CD4-positive, CD25-positive, alpha-beta regulatory T cell (primary cell): ENCODE measurements around the gene PERM1. TPM values are rescaled to one million over a fixed set of nuclear protein-coding genes. Genes with fewer than 3 reads are reported as not detected.
"Not testable (repeated sequence)": the region's sequence is repeated elsewhere in the genome, so short reads cannot be mapped to it uniquely, and the experiment has no call there.

Experiments used
- ATAC-seq, 2 donors: fragments of 150-1000 bp; cut with Tn5 transposase; one replicate each; pipeline ENCODE4 v1.10.0; 2021; ENCODE audit warnings: low read depth in 2 of 2, moderate number of reproducible peaks in 2 of 2, moderate library complexity in 1 of 2
- DNase-seq, 3 donors: peaks; one replicate each; pipeline versions ENCODE4 v3.0.0 to v3.0.0-alpha.2; 2012 to 2022; ENCODE audit warnings: mixed read lengths in 1 of 3
- H3K27ac ChIP-seq: one replicate; pipeline ENCODE4 v1.7.0; 2013; ENCODE audit warnings: mild to moderate bottlenecking, low read length; ENCODE audit not compliant: insufficient read depth, poor library complexity, severe bottlenecking
- H3K27me3 ChIP-seq: one replicate; pipeline ENCODE4 v1.7.0; 2013; ENCODE audit warnings: low read length; ENCODE audit not compliant: control insufficient read depth, insufficient read depth
- H3K36me3 ChIP-seq: one replicate; pipeline ENCODE4 v1.7.0; 2013; ENCODE audit warnings: mild to moderate bottlenecking, low read length, moderate library complexity; ENCODE audit not compliant: control insufficient read depth, insufficient read depth
- H3K4me1 ChIP-seq: 2 replicates; pipeline ENCODE4 v1.7.0; 2013; ENCODE audit warnings: mild to moderate bottlenecking, low read length; ENCODE audit not compliant: insufficient read depth, control insufficient read depth, poor library complexity, severe bottlenecking
- H3K4me3 ChIP-seq: one replicate; pipeline ENCODE4 v1.7.0; 2013; ENCODE audit warnings: low read depth, mild to moderate bottlenecking, low read length, moderate library complexity
- H3K9me3 ChIP-seq, 2 experiments: 1 replicate in 1 of 2; 2 replicates in 1 of 2; pipeline ENCODE4 v1.7.0; 2013; ENCODE audit warnings: low read length in 2 of 2, mild to moderate bottlenecking in 1 of 2, moderate library complexity in 1 of 2; ENCODE audit not compliant: control insufficient read depth in 2 of 2
- H3K27ac Mint-ChIP-seq, 3 donors: one replicate each; pipeline ENCODE4 v1.8.0; 2020 to 2022; ENCODE audit warnings: mild to moderate bottlenecking in 3 of 3, mixed read lengths in 3 of 3, moderate library complexity in 2 of 3
- H3K27me3 Mint-ChIP-seq: one replicate; pipeline ENCODE4 v1.8.0; 2022; ENCODE audit warnings: mild to moderate bottlenecking, mixed read lengths
- H3K36me3 Mint-ChIP-seq: one replicate; pipeline ENCODE4 v1.8.0; 2020; ENCODE audit warnings: mixed read lengths
- H3K4me1 Mint-ChIP-seq, 4 donors: one replicate each; pipeline ENCODE4 v1.8.0; 2020 to 2022; ENCODE audit warnings: mixed read lengths in 4 of 4, mild to moderate bottlenecking in 1 of 4
- H3K4me3 Mint-ChIP-seq, 4 donors: one replicate each; pipeline ENCODE4 v1.8.0; 2020 to 2022; ENCODE audit warnings: mild to moderate bottlenecking in 4 of 4, mixed read lengths in 4 of 4, moderate library complexity in 3 of 4
- H3K9me3 Mint-ChIP-seq, 7 donors: one replicate each; pipeline ENCODE4 v1.8.0; 2020 to 2022; ENCODE audit warnings: mixed read lengths in 7 of 7, mild to moderate bottlenecking in 3 of 7, moderate library complexity in 2 of 7
- polyA plus RNA-seq, 4 donors: library from polyadenylated mRNA; unstranded; fragments of 300-500 nt; fragmentation: Illumina TruSeq; gene quantifications; one replicate each; pipeline ENCODE4 v1.2.3, GENCODE V29; 2021
- total RNA-seq: library from RNA; stranded (reverse); gene quantifications from one replicate; pipeline ENCODE4 v1.2.3, GENCODE V29; 2022

The PERM1 gene
- total RNA-seq (not detected), polyA plus RNA-seq (not detected)

GRCh38 chr1:981955-982558 lies at the start of gene PERM1:
Gene PERM1 (minus strand): TSS chr1:982093. CDS start chr1:981029, 1,064 bp downstream.
- H3K27ac ChIP-seq, result no peak within 1 kb of the TSS
- peaks cover 0 to 4% (median 0%) of the 10 kb centered on the region in 4 donors for H3K4me1 Mint-ChIP-seq
- no peaks in the 10 kb centered on the region for H3K36me3 Mint-ChIP-seq
- ATAC-seq (no peak), DNase-seq (no peak)
- no peaks in the 10 kb centered on the region for H3K36me3 ChIP-seq
- H3K9me3 ChIP-seq, result no peaks in the 10 kb centered on the region
- peaks cover 0 to 7% (median 0%) of the 10 kb centered on the region in 7 donors for H3K9me3 Mint-ChIP-seq
- H3K4me3 ChIP-seq, result no peak within 1 kb of the TSS
- H3K4me1 ChIP-seq, result peaks cover 4% of the 10 kb centered on the region
- peaks cover 3% of the 10 kb centered on the region for H3K27me3 ChIP-seq
- H3K27ac Mint-ChIP-seq, result no peak within 1 kb of the TSS
- H3K4me3 Mint-ChIP-seq, result no peak within 1 kb of the TSS
- peaks cover 25% of the 10 kb centered on the region for H3K27me3 Mint-ChIP-seq

- H3K27me3 Mint-ChIP-seq, result peaks cover 19% of the 10 kb centered on the region
- H3K4me1 Mint-ChIP-seq, ATAC-seq, H3K27ac Mint-ChIP-seq, H3K4me3 Mint-ChIP-seq, H3K36me3 Mint-ChIP-seq, H3K27ac ChIP-seq, H3K27me3 ChIP-seq, H3K36me3 ChIP-seq, DNase-seq, H3K9me3 Mint-ChIP-seq, H3K9me3 ChIP-seq, H3K4me3 ChIP-seq: not testable (repeated sequence)
- H3K4me1 ChIP-seq, result peaks cover 21% of the 10 kb centered on the region
Observed at GRCh38 chr1:1030867-1031658, 49.2 kb upstream of the PERM1 start.

DNA sequence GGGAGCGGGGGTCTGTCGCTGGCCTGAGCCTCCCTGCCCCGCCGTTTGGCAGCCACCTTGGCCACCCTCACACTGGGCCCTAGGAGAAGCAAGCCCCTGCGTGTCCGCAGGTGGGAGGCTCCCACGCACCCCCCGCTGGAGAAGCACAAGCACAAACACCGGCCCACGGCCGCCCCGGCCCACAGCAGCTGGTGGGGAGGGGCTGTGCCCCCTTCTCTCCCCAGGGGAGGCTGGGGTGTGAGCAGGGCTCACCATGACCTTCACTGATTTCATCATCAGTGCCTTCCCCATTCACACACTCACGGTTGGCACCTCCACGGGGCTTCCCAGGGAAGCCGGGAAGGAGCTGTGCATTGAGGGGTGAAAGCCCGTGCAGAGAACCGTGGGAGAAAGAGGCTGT lies 45.9 kb upstream of the PERM1 start:
- H3K4me3 ChIP-seq, result no peak overlapping the region
- peaks cover 0 to 10% (median 3%) of the 10 kb centered on the region in 4 donors for H3K4me1 Mint-ChIP-seq
- no peaks in the 10 kb centered on the region for H3K36me3 Mint-ChIP-seq
- H3K9me3 Mint-ChIP-seq, result no peaks in the 10 kb centered on the region
- no peaks in the 10 kb centered on the region for H3K27me3 ChIP-seq
- H3K27me3 Mint-ChIP-seq, result peaks cover 10% of the 10 kb centered on the region
- DNase-seq (no peak), ATAC-seq (no peak)
- H3K27ac ChIP-seq, result no peak overlapping the region
- no peak overlapping the region for H3K4me3 Mint-ChIP-seq
- no peak overlapping the region for H3K27ac Mint-ChIP-seq
- H3K9me3 ChIP-seq, result no peaks in the 10 kb centered on the region
- no peaks in the 10 kb centered on the region for H3K36me3 ChIP-seq
- peaks cover 6% of the 10 kb centered on the region for H3K4me1 ChIP-seq

- no peak for DNase-seq
- Histone ChIP-seq H3K27ac (no peak overlapping the region), H3K4me3 (no peak overlapping the region), H3K4me1 (peaks cover 5% of the 10 kb centered on the region), H3K27me3 (no peaks in the 10 kb centered on the region), H3K9me3 (no peaks in the 10 kb centered on the region), H3K36me3 (no peaks in the 10 kb centered on the region)
- Mint-ChIP-seq H3K27ac (no peak overlapping the region), H3K4me3 (no peak overlapping the region), H3K4me1 (peaks cover 0 to 9% (median 0%) of the 10 kb centered on the region in 4 donors), H3K36me3 (no peaks in the 10 kb centered on the region), H3K9me3 (no peaks in the 10 kb centered on the region), H3K27me3 (peaks cover 11% of the 10 kb centered on the region)
- ATAC-seq, result no peak
Observed at GRCh38 chr1:1026599-1027413, 44.9 kb upstream of the PERM1 start.

DNA sequence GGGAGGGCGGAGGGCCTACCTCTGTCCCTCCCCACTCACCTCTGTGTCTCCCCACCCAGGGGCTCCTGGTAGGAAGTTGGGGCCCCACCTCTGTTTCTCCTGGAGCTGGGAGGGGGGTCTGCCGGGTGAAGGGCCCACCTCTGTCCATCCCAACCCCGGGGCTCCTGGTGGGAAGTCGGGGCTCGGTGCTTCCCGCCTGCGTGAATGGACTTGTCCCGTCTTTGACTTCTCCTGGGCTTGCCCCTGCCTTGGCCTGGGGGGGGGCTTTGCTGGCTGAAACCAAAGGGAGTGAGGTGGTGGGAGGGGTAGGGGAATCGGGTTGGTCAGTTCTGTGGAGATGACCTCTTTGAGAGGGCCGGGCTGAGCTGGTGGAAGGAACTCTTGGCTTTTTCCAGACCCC lies 43.8 kb upstream of the PERM1 start:
- Mint-ChIP-seq H3K4me1 (peaks cover 0 to 9% (median 0%) of the 10 kb centered on the region in 4 donors), H3K36me3 (no peaks in the 10 kb centered on the region), H3K27me3 (peaks cover 11% of the 10 kb centered on the region), H3K4me3 (no peak overlapping the region), H3K9me3 (no peaks in the 10 kb centered on the region), H3K27ac (no peak overlapping the region)
- H3K27ac ChIP-seq, result no peak overlapping the region
- no peaks in the 10 kb centered on the region for H3K27me3 ChIP-seq
- H3K36me3 ChIP-seq, result no peaks in the 10 kb centered on the region
- H3K9me3 ChIP-seq, result no peaks in the 10 kb centered on the region
- H3K4me3 ChIP-seq, result no peak overlapping the region
- ATAC-seq (no peak), DNase-seq (no peak)
- H3K4me1 ChIP-seq, result peaks cover 7% of the 10 kb centered on the region

DNA sequence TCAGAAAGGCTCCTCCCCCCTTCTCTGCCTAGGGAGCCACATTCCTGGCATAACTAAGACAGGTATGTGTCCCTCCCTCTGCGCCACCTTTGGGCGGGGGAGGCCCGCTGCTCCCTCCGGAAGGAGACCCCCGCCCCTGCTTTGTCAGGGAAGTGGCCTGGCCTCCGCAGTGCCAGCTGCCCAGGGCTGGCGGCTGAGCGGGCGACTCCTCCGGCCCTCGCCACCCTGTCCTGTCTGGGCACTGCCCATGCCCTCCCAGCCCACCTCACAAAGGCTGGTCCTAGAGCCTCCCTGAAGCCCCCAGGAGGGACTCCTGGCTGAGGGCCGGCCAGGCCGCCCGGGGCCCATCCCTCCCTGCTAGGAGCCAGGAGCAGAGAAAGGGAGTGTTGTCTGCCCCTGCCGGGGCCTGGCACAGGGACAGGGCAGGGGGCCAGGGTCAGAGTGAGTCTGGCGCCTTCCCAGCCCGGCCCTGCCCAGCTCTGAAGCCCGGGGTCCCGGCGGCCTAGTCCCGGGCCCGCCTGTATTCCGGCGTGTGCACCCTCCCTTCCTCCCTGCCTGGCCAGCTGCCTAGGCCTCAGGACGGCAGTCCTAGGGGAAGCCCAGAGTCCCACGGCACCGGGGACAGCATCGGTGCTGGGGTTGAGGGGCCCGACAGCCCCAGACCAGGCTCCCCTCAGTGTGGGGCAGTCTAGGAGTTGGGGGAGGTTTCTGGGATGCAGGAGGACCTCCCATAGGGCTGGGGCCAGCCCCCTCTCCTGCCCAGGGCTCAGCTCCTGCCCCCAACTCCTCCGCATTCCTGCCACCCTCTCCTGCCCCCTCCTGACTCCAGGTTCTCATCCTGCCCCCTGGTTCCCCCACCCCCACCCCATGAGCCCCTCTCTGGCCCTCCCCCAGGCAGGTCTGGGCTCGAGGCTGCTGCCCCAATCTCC lies 43.1 kb upstream of the PERM1 start:
- H3K27me3 ChIP-seq, result no peaks in the 10 kb centered on the region
- ATAC-seq, result no peak
- Mint-ChIP-seq H3K27me3 (peaks cover 11% of the 10 kb centered on the region), H3K4me1 (peaks cover 0 to 9% (median 0%) of the 10 kb centered on the region in 4 donors), H3K4me3 (no peak overlapping the region), H3K36me3 (no peaks in the 10 kb centered on the region), H3K9me3 (no peaks in the 10 kb centered on the region), H3K27ac (no peak overlapping the region)
- no peak for DNase-seq
- H3K4me1 ChIP-seq, result peaks cover 14% of the 10 kb centered on the region
- H3K4me3 ChIP-seq, result no peak overlapping the region
- H3K36me3 ChIP-seq, result no peaks in the 10 kb centered on the region
- H3K27ac ChIP-seq, result no peak overlapping the region
- no peaks in the 10 kb centered on the region for H3K9me3 ChIP-seq

GRCh38 chr1:1024149-1024770 lies 42.4 kb upstream of the PERM1 start:
- Histone ChIP-seq H3K36me3 (no peaks in the 10 kb centered on the region), H3K4me1 (peaks cover 15% of the 10 kb centered on the region), H3K27ac (no peak overlapping the region), H3K27me3 (no peaks in the 10 kb centered on the region), H3K4me3 (no peak overlapping the region), H3K9me3 (no peaks in the 10 kb centered on the region)
- DNase-seq, result no peak
- Mint-ChIP-seq H3K36me3 (no peaks in the 10 kb centered on the region), H3K27ac (no peak overlapping the region), H3K4me1 (peaks cover 0 to 9% (median 0%) of the 10 kb centered on the region in 4 donors), H3K27me3 (peaks cover 11% of the 10 kb centered on the region), H3K4me3 (no peak overlapping the region), H3K9me3 (no peaks in the 10 kb centered on the region)
- ATAC-seq, result no peak
